ENCODE results near the gene TDRD5.
"Not testable (repeated sequence)": the region's sequence is repeated elsewhere in the genome, so short reads cannot be mapped to it uniquely, and the experiment has no call there.

Gene TDRD5

GRCh38 chr1:179612361-179612760 lies 20.7 kb downstream of the TDRD5 start:
- no peak for DNase-seq

DNA sequence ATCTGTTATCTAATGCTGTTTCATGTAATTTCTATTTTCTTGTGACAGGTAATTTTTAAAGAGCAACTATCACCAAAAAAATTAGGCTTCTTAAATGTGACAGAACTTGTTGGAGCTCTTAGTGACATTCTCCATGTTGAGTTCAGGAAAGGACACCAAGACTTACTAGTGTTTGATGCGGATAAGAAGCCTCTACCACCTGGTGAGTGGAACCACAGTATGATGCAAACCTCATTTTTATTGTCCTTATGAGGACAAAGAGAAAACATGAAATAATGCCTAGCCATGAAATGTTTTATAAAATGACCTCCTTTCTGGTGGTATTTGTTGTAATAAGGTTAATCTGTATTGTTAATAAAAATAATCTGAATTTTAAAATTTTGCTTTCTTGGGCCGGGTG lies 39.1 kb downstream of the TDRD5 start:
- no peak for DNase-seq

DNA sequence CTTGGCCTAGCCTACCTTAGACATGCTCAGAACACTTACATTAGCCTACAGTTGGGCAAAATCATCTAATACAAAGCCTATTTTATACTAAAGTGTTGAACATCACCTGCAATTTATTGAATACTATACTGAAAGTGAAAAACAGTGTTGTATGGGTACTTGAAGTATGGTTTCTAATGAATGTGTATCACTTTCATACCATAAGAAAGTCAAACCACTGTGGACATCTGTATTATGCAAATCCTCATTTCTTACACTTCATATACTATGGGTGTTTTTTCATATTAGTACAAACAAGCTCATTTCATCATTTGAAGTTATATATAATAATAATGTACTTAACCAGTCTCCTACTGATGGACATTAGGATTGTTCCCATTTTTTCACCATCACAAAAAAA lies 41.2 kb downstream of the TDRD5 start:
- no peak for DNase-seq

- DNase-seq: no peak
Observed at GRCh38 chr1:179637211-179637860, 45.7 kb downstream of the TDRD5 start.

GRCh38 chr1:179661018-179661417 lies 69.4 kb downstream of the TDRD5 start:
- DNase-seq: no peak

- DNase-seq: no peak
Observed at GRCh38 chr1:179663810-179664209, 72.2 kb downstream of the TDRD5 start.

GRCh38 chr1:179677882-179678281 lies 86.2 kb downstream of the TDRD5 start:
- DNase-seq: no peak

- DNase-seq: not testable (repeated sequence)
Observed at GRCh38 chr1:179694530-179694929, 102.9 kb downstream of the TDRD5 start.

DNA sequence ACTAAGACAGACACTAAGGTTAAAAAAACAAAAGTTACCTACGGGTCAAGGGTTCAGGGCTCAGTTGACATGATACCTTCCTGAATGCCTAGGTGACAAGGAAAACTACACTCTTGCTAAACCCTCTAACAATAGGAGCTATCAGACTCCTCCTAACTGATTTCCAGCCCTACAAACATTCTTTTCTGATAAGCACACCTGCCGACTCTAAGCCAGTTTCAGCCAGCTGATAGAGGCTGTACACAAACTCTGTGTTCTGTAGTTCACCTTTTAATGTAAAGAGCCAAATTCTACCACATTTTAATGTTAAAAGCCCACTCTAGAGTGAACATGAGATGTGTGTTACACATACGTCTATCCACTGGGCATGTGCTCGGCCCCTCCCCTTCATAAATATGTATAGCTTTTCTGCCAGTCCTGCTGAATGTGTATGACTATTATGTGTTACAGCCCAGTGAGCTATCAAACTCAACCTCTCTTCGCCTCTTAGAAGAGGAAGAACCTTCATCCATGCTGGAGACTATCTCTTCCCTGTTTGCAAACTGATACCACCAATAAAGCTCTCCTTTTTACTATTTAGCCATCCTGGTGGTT lies 111.4 kb downstream of the TDRD5 start:
- DNase-seq: no peak

DNA sequence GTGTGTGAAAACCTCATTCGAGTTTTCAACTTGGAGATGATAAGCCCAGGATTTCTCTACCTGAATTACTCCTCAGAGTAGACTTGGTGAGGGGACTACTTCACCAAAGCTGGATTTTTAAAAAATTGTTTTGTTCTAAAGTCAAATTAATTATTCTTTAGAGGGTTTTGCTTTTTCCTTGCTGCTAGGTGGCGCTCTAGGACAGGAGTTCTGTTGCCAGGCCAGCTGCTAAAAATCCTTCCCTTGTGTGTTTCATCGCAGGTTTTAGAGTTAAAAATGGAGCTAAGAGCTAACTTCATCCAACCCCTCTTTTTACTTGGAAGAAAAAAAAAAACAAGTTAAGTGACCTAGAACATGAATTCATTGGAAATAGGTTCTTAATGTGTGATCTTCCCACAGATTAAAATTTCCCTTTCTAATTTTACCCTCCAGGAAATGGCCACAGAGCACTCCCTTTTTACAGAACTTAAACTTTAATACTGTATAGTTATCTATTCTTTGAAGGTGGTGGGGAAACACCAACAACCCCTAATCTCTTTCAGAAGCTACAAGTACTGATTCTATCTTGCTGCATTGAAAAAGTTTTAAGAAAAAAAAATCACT lies 114.8 kb downstream of the TDRD5 start:
- no peak for DNase-seq

GRCh38 chr1:179707406-179707805 lies 115.8 kb downstream of the TDRD5 start:
- DNase-seq: no peak

DNA sequence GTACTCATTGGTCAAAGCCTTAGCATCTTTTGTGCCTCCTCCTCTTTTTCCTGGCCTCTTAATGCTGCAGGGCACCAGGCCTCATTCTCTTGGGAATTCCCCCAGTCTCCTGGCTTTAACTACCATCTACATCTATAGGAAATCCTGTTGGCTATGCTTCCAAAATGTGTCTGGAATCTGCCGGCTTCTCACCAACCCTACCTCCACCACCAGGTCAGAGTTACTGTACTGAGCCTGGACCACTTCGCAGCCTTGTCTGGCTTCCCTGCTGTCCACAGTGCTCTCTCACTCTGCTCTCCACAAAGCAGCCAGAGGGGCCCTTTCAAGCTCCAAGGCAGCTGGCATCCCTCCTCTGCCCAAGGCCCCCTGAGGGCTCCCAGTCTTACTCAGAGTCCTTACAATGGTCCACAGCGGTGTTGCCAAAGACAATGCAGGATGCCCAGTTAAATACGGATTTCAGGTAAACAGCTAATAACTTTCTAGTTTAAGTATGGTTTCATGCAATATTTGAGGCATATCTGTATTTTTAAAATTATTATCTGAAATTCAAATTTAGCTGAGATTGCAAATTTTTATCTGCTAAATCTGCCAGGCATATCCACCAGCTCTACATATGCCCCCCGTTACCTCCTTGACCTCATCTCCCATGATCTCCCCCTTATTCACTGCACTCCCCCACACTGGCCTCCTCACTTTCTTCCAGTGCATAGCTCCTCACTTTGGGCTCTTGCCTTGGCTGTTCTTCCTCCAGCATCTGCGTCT lies 117.0 kb downstream of the TDRD5 start:
- DNase-seq: no peak

DNA sequence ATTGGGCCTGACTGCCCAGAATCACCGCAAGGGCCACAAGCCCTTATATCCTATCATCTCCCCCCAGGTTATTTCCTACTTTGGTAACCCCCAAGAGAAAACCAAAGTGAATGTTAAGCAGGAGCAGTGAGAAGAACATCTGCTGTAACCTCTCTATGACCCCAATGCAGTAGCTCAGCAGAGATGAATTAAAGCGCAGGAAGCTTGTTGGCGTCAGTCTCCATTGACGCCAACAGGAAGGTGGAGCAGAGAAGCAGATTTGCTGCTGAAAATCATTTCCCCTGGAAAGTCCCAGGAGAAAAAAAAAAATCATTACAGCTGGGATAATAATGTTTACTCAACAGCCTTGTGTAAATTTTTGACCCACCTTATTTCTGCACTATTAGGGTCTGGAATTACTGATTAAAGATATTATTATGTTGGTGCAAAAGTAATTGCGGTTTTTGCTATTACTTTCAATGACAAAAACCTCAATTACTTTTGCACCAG lies 118.3 kb downstream of the TDRD5 start:
- no peak for DNase-seq

DNA sequence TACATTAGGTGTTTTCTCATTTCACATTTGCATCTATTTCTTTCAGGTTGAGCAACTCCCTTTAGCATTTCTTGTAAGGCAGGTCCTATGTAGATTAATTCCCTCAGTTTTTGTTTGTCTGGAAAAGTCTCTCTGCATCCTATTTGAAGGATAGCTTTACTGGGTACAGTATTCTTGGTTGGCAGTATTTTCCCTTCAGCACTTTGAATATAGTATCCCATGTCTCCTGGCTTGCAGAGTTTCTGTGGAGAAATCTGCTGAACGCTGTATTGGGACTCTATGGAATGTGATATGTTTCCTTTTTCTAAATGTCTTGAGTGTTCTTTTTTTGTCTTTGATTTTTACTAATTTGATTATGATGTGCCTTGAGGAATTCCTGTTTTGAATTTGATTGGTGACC lies 122.5 kb downstream of the TDRD5 start:
- no peak for DNase-seq

DNA sequence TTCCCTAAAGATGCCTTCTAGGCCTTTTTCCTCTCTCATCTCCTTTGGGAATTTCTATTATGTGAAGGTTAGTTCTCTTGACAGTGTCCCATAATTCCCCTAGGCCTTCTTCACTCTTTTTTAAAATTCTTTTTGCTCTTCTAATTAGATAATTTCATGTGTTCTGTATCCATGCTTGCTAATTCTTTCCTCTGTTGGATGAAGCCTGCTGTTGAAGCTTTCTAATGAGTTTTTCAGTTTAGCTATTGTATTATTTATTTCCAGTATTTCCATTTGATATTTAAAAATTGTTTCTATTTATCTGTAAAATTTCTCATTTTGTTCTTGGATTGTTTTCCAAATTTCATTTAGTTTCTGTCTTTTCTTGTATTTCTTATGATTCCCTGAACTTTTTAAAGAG lies 123.0 kb downstream of the TDRD5 start:
- DNase-seq: no peak

GRCh38 chr1:179719272-179719671 lies 127.6 kb downstream of the TDRD5 start:
- DNase-seq: no peak

GRCh38 chr1:179728271-179728670 lies 136.6 kb downstream of the TDRD5 start:
- no peak for DNase-seq

DNA sequence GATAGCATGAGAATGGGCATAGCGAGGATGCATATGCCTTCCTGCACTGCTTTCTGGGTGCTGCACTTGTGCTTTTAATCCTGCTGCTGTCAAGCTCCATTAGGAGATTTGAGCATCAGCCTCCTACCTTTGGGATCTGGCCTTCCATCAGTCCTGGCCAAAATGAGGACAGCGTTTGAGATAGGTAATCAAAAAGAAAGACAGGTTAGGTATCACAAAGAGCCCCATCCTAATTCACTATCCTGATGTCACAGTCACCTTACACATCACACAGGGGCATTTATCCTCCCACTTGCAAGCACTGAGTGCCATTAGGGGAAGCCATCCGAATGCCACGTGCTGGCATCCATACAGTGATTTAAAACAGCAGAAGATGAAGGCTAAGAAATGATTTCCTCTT lies 138.2 kb downstream of the TDRD5 start:
- no peak for DNase-seq

- DNase-seq: no peak
Observed at GRCh38 chr1:179731643-179732042, 140.0 kb downstream of the TDRD5 start.

All from activated gamma-delta T cell (primary cell).